HG02840 (cell line): ENCODE data around the gene LINGO1.

ENCODE experiments used
- ATAC-seq: cut with Tn5 transposase; IDR thresholded peaks from one replicate; pipeline ENCODE4 v1.9.1; 2021; ENCODE audit warnings: mild to moderate bottlenecking, moderate library complexity, moderate number of reproducible peaks; ENCODE audit not compliant: unreplicated experiment, low FRiP score

Gene LINGO1

DNA sequence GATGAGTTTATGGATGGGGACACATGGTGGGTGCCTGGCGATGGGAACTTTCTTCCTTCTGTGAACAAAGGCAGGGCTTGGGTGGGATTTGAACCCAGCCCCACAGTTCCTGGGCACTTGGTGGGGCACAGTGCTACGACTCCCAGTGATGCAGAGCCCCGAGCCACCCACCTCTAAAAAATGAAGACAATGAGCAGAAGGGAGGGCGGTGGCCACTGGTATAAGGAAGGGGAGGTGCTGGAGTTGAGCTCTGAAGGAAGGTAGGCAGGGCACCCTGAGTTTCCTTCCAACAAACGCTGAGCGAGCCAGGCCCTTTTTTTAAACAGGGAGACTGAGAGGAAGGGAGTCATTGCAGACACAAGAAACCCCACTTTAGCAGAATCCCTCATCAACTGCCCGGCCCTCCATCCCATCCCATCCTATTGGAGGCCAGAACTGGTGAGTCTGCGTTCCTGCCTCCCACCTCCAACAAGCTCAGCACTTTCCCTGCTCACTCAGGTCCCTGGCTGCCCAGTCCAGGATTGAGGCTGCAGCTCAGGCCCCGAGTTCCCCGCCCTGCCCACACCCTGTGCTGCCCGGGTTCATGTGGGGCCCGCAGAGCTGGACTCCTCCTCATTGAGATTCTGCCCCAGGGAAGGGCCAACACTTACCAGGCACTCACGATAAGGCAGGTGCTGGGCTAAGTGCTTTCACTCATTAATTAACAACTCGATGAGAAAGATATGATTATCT is 57.3 kb downstream of the LINGO1 start:
- no peak for ATAC-seq

DNA sequence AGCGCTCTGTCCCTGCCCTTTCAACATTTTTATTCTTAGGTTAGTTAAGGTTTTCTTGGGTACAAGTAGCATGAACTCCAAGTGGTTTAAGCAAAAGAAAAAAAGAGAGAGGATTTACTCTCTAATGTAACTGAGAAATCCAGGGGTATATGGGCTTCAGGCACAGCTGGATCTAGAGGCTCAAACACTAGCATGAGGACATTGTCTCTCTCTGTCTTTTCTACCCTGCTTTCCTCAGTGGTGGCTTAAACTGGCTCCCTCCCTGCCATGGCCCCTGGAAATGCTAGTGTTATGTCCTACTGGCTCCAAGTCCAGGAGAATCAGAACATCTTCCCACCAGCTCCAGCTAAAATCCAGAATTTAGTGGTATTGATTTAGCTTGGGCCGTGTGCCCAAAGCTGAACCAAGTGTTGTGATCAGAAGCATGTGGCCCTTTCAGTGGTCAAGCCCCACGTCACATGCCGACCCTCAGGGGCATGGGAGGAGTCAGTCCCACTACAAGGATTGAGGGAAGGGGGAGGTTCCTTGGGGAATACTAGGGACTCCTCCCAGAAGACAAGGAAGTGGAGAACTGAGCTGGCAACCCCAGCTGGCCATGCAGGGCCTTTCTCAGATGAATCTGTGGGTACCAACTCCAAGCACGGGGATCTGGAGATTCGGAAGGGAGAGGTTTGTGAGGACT is 58.0 kb downstream of the LINGO1 start:
- ATAC-seq, result no peak

DNA sequence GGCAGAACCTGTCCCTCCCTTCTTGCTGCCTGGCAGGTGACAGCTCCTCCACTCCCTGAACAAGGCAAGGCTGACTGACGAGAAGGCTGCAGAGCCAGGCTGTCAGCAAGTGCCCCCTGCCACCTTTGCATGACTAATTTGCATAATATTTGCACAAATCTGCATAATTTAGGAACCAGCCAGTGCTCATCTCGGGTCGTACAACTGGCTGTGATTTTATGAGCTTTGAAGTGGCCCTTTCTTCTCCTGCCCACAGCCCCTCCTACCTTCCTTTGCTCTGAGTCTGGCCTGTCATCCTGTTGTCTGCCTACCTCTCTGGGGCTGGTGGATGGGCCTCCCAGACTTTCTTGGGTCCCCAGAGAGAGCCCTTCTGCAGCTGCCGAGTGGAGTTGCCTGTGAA is 58.9 kb downstream of the LINGO1 start:
- ATAC-seq, result no peak

DNA sequence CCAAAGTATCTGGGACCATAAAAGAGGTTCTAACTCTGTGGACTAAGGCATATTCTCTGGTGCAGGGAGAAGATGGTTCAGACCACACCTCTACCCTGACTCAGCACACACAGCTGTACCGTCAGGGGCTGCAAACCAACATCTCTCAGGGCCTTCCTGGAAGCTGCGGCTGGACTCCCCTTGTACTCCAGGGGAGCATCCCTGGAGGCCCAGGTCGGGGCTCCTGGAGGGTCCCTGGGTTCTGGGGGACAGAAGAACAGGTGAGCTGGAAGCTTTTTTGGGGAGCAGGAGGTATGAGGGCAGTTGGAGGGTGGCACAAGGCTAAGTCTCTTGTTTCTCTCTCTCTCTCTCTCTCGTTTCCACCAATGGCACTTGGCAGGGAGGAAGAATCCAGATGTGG is 60.5 kb downstream of the LINGO1 start:
- ATAC-seq, result no peak

DNA sequence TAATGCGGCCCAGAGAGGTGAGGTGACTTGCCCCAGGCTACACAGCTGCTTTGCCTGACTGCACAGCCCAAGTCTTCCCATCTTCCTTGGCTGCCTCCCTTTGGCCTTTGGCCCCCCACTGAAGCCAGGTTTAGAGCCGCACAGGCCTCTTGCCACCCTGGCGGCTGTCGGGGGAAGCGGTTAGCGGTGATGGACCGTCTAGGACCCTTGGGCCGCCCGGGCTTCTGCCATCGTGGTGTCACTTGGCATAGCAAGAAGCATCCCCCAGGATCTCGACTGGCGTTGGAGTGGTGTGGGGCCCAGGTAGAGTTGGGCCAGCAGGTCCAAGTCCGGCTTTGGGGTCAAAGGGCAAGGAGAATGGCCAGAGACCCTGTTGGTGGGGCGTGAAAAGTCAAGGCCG is 61.0 kb downstream of the LINGO1 start:
- ATAC-seq, result no peak

DNA sequence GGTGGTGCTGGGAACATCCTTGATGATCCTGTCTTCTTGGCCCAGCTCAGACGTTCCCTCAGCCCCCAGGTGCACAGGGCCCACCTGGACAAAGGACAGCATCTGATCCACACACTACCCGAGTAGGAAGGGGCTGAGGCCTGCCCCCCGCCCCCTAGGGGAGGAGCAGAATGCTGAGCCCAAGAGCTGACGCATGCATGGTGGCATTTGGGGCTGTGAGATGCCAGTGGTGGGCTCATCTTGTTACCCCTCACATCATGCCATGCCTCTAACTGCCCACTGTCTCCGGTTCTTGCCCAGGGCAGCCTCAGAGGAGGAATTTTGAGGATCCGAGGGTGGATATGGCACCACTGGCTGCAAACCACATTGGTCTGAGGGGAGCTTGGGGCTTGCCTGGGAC is 61.5 kb downstream of the LINGO1 start:
- no peak for ATAC-seq

DNA sequence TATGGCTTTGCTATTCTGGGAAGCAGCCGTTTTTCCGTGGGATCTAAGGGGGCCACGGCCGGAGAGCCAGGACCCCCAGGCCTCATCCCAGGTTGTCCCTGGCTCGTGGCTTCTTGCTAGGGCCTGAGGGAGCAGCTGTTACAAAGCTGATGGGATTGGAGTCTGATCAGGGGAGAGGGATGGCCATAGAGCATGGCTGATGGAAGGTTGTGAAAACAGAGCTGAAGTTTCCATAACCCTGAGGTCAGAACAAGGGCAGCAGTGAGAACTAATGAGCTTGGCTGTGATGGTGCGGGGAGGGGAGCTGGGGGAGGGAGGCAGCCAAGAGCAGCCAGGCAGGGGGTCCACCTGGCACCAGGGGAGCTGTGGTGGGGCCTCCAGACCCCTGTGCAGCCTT is 63.0 kb downstream of the LINGO1 start:
- ATAC-seq, result no peak

DNA sequence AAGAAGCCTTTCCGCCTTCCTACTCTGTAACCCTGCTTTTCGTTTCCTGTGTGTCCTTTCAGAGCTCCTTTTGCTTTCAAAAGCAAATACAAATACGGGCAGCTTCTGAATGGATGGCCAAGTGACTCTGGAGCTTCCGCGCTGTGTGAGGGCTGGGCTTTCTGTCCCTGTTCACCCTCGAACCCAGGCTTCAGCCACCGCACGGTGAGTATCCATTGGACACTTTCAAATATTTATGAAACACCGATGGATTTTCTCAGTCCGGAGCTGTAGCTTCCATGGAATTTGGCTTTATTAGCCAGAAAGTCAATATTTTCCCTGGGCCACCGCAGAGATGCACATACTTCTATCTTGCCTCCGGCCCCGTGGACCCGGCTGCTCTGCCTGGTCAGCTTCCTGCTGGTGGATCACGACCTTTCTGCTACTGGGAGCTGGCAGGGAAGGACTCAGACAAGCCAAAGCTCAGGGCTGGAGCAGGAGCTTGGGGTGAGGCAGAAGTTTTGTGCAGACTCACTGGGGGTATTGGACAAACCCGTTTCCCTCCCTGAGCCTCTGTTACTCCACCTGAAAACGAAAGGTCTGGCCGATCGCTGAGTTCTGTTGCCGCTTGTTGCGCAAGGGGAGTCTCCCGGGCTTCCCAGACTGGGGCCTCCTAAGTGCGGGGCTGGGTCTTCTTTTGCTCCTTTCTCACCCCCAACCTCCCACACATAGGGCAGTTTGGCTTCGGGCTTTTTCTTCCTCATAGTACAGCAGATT is 63.6 kb downstream of the LINGO1 start:
- ATAC-seq, result no peak

DNA sequence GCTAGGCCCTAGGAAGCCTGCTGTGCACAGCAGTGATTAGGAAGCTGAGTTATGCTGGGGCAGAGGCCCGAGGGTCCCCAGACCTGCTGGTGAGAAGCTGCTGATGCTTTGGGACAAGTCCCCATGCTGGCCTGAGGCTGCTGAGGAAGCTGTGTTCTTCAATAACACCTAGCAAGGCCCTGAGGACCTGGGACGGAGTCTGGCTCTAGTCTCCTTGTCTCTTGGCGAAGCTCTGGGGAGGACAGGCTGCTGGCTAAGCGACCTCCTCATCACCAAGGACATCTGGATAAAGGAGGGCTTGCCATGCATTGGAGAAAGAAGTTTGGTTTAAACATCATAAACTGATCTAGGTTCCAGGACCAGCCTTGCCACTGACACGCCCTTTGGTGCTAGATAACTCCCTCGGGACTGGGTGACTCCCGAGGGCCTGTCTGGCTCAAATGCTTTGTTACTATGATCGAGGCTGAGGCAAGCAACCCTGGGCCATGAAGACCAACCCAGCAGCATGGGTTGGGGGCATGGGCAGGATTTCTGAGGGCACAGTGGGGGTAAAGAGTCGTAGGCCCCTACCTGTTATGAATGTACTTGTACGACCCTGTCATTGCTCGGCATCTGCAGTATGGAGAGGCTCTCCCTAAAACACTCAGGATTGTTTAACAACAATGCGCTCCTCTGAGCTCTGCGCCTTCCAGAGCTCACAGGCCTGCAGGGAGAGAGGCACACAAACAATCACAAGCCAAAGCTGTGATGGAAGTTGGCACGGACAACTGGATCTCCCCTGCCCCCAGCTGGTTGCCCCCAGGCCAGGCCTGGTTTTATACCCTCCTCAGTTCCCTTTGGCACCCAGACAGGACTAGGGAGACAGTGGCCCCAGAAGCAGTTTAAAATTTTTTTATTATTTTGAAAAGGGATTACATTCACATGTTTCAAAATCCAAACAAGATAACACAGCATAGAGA is 64.4 kb downstream of the LINGO1 start:
- no peak for ATAC-seq

DNA sequence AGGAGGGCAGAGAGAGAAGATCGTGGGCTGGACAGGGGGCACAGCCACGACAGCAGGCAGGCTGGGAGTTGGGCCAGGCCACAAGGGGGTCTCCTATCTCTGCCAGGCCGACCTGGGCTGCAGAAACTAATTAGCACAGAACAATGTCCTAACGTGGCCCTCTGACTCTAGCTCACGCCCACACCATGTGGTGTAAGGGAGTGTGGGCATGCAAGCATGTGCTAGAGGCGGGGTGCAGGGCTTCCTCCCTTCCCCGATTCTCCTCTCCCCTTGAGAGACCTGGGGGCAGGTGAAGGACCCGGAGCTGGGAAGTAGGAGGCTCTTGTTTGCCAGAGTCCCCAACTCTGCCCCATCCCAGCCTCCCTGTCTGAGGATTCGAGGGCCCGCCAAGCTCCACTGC is 65.5 kb downstream of the LINGO1 start:
- ATAC-seq, result no peak

DNA sequence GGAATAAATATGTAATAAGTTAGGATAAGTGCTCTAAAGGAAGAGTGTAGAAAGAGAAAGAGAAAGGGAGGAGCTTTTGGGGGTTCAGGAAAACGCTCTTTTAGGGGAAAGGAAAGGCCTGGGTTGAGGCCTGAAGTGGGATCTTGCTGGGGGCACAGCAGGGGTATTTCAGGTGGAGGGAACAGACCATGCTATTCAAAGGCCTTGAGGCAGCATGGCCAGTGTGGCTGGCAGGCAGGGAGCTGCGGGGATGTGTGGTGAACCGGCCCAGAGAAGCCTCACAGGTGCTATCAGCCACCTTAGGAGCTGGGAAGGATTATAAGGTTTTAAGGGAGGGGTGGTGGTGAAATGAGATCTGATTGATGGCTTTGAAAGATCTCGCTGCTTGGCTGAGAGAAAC is 66.6 kb downstream of the LINGO1 start:
- no peak for ATAC-seq

DNA sequence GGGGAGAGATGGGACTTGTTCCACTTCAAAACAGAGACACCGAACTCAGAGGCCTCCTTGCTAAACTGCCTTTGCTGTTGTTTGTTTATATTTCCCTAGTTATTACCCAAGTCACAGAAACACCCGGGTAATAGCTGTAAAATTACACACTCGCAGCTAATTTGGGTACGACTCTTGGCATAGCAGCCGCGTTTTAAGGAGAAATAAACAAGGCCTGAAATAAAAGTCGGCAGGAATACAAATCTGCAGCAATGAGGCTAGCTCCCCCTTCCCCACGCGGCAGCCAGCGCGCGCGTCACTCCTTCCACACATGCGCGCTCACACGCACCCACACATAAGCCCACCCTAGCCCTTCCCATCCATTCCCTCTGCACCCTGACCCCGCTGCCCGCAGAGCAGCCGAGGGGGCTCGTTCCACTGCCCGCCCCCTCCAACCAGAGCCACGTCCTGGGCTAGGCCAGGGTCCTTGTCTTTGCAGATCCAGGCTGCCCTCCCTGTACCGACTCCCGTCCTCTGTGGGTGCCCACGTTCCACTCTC is 67.3 kb downstream of the LINGO1 start:
- ATAC-seq, result no peak

DNA sequence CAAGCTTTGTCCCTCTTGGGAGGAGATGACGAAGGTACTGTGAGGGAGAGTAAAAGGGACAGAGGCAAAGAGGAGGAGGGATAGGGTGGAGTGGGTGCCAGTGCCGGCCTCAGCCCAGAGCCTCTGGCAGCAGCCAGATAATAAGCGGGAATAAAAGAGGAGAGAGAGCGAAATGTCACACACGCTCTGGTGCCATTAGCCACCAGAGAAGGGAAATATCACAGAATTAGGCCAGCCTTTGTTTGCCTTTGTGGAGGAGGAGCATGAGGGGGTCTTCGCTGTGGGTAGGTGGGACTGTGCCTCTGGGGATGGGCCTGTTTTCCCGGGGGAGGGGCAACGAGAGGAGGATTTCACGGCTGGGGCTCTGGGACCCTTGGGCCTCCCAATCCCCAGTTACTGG is 67.8 kb downstream of the LINGO1 start:
- no peak for ATAC-seq

DNA sequence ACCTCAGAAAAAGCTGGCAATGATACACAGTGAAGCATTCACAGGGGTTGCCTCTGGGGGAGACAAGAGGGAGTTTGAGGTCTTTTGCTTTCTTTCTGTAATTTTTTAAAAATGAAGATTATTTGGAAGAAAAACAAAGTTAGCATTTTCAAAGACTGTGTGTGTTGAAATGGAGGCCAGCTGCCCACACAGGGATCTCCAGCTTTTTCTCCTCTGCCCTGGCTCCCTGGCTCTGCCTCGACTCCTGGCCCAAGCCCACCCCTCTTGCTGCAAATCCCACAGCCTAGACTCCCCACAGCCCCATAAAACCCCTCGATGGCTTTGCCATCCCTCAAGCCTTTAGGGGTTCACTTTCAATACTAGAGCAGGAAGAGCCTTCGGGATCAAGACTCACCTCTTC is 68.4 kb downstream of the LINGO1 start:
- ATAC-seq, result no peak

DNA sequence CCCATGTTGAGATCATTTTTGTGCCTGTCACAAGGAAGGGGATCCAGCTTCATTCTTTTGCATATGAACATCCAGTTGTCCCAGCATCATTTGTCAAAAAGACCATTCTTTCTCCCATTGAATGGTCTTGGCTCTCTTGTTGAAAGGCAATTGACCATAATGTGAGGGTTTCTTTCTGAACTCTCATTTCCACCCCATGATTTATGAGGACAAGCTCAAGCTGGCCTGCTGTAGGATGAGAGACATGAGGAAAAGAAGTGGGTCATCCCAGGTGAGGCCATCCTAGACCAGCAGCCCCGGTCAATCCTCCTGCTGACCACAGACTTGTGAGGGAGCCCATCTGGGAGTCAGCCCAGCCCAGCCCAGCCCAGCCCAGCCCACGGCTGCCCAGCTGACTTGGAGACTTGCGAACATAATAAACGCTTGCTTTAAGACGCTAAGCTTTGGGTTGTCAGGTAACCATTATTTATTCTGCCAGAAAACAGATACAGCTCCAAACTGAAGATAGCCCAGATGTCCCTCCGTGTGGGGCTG is 69.0 kb downstream of the LINGO1 start:
- ATAC-seq, result no peak
